B cell (primary cell): ENCODE results near the gene SLC7A5.

Experiments
- CTCF ChIP-seq: fragments of 200-600 bp; IDR thresholded peaks from one replicate; pipeline ENCODE4 v1.8.0; 2022; ENCODE audit warnings: antibody characterized with exemption, mild to moderate bottlenecking
- EZH2 ChIP-seq: IDR thresholded peaks from 2 replicates; pipeline ENCODE4 v1.6.1; 2012; ENCODE audit warnings: borderline replicate concordance, low read depth, mild to moderate bottlenecking, moderate library complexity, low read length; ENCODE audit not compliant: insufficient read depth, poor library complexity, severe bottlenecking

GRCh38 chr16:87844809-87845208 lies 24.5 kb downstream of the SLC7A5 start:
- TF ChIP-seq CTCF (no peak), EZH2 (no peak)
